Raji (cell line): ENCODE measurements around the gene PPCDC.

Experiments
- POLR2A ChIP-seq: IDR thresholded peaks from 2 replicates; pipeline ENCODE4 v1.6.1; 2011; ENCODE audit warnings: low read depth, low read length, control low read depth; ENCODE audit not compliant: insufficient read depth

Gene PPCDC

DNA sequence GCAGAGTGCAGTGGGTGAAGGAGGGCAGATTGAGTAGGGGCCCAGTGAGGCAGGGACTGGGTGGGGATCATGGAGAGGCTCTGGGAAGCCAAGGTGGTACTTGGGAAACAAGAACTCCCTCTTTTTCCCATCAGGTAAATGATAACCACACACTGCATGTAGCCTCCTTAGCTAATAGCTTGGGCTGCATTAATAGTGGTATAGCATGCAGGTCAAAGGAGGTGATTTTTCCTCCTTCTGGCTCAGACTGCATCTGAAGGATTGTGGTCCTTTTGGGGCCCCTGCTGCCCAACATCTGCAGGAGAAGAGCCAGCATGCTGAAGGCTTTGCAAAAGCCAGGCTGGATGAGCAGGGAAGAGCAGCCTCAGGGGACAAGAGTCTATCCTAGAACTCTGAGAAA lies 45.4 kb downstream of the PPCDC start:
- no peak for TF ChIP-seq POLR2A

GRCh38 chr15:75069301-75069925 lies 46.0 kb downstream of the PPCDC start:
- no peak for TF ChIP-seq POLR2A

DNA sequence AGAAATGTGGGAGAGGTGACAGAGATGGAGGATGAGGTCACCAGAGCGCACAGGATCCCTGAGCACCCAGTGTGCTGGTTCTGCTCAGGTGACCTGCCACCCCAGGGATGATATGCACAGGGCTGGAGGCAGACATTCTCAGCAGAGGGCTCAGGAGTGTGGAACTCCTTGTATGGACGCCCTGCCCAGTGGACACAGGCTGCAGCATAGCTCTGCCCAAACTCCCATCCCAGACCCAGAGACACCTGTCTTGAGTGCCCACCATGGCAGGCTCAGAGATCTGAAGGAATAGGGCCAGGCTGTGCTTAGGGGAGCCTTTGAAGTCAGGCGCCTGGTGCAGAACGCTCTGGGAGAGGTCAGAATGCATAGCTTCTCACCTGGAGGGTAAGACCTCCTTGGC lies 47.3 kb downstream of the PPCDC start:
- TF ChIP-seq POLR2A, result no peak

- no peak for TF ChIP-seq POLR2A
These were observed 49.8 kb downstream of the PPCDC start for GRCh38 chr15:75073197-75073596.

DNA sequence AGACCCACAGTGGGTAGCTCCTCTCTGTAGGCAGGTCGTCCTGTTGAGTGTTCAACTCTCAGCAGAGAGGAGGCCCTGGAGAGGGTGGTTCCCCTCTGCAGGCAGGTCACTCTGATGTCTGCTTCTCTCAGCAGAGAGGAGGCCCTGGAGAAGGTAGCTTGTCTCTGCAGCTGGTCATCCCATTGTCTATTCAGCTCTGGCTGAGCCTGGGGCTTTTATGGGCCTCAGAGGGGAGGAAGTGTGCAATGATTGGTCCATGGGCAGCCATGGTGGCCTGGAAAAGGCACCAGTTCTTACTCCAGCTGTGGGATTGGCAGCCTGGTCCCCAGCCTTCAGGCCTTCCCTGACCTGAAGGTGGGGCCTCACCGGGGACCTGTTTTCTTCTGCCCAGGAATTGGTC lies 52.9 kb downstream of the PPCDC start:
- no peak for TF ChIP-seq POLR2A

DNA sequence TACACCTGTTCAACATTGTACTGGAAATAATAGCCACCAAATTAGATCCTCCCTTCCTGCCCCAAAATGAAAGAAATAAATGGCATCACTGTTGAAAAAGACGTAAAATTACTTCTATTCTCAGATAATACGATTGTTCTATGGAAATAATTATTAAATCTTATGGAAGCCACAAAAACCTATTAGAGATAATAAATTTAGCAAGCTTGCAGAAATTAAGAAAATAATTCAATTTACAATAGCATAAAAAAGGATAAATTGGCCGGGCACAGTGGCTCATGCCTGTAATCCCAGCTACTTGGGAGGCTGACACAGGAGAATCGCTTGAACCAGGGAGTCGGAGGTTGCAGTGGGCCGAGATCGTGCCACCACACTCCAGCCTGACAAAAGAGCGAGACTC lies 57.8 kb downstream of the PPCDC start:
- no peak for TF ChIP-seq POLR2A

GRCh38 chr15:75082689-75083088 lies 59.3 kb downstream of the PPCDC start:
- no peak for TF ChIP-seq POLR2A

DNA sequence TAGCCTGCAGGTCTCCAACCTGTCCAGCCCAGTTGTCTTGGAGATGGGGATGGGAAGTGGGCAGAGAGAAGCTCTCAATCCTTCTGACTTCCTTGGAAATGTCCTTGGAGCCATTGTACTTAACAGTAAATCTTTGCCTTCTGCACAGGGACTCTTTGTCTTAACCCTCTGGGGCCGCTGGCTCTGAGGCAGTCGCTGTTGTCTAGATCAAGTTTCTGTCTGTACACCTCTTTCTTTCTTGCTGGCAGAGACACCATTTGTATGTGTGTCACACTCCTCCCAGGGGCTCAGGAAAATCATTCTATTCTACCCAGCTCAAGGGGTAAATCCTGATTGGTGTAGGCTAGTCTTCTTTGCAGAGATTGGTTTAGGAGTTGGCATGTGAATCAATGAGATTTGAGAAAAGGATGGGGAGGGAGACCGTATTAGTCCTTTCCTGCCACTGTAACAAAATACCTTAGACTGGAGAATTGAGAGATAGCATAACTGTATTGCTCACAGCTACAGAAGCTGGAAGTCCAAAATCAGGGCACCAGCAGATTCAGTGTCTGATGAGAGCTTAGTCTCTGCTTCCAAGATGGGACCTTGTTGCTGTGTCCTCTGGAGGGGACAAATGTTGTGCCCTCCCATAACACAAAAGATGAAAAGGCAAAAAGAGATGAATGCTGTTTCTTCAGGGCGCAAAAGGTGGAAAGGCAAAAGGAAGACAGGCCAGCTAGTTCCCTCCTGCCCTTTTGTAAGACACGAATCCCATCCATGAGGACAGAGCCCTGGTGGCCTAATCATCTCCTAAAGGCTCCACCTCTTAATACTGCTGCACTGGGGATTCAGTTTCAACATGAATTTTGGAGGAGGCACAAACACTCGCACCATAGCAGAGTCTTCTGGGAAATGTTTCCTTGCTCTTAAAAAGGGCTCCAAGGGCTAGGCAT lies 66.3 kb downstream of the PPCDC start:
- no peak for TF ChIP-seq POLR2A

DNA sequence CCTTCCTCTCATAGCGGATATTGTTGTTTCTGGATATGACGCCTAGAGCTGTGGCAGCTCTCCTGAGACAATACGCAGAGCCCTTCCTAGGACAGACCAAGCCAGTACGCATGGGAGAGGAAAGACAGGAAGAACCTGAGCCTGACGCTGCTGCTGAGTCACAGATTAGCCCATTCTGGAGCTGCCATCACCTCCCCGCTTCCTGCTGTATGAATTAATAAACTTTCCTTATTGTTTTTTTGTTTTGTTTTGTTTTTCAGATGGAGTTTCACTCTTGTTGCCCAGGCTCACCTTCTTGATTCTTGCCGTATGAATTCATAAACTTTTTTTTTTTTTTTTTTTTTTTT lies 67.0 kb downstream of the PPCDC start:
- no peak for TF ChIP-seq POLR2A

GRCh38 chr15:75091814-75092213 lies 68.4 kb downstream of the PPCDC start:
- no peak for TF ChIP-seq POLR2A

DNA sequence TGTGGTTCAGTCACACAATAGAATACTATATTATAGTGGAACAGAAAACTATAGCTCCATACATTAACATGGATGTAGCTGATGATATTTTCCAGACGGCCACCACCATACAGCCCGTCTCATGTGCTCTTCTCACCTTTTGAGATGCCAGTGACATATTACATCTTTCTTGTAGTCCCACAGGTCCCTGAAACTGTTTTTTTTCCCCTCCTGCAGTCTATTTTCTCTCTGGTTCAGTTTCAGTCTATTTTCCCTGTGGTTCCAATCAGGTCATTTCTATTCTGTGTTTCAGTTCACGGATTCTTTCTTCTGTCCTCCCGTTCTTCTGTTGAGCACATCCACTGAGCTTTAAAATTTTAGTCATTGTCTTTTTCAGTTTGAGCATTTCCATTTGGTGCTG lies 72.2 kb downstream of the PPCDC start:
- no peak for TF ChIP-seq POLR2A

GRCh38 chr15:75097939-75098338 lies 74.5 kb downstream of the PPCDC start:
- TF ChIP-seq POLR2A, result no peak

DNA sequence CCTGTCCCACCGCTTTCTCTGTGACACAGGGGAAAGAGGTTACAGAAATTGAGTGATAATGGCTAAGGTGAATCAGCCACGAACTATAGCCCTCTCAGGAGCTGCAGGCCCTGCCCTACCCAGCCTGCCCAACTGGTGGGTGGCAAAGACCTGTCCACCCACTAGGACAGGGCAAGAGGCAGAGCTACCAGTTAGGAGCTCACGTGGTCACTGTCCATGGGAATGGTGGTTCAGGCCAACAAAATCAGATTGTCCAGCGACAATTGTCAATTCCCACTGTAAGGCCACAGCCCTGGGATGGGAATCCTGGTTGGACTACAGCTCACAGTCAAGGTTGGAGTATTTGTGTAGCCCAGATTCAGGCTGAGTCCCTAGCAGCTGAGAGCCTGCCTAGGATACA lies 75.0 kb downstream of the PPCDC start:
- TF ChIP-seq POLR2A, result no peak
